ENCODE measurements around the gene SNX19. TPM values are rescaled to one million over a fixed set of nuclear protein-coding genes. Genes with fewer than 3 reads are reported as not detected.

SNX19 gene
- total and polyA plus RNA-seq, 2 of the 4 experiments (the other 2 are of a cell fraction) = 35.9 to 113 TPM

- Histone ChIP-seq H4K8ac (ENCODE audit: low read depth in 2 of 2, low read length in 2 of 2) (peak overlapping the region; percentile 7 to 74; a peak in 2 of 4 replicates), H3K18ac (ENCODE audit: low read depth, low read length) (peak overlapping the region; percentile 2; the same call in 1 of the 2 replicates), H2AK5ac (ENCODE audit: low read depth, low read length) (peak overlapping the region; percentile 84), H2BK20ac (ENCODE audit: low read depth, low read length) (peak overlapping the region; percentile 84), H3K27ac (ENCODE audit: insufficient read depth, low read length) (peak overlapping the region; percentile 38), H3K4me3 (ENCODE audit: insufficient read depth, low read depth, low read length) (no peak overlapping the region), H4K20me1 (ENCODE audit: insufficient read depth, low read length) (no peaks in the 10 kb centered on the region), H2BK5ac (ENCODE audit: low read depth, low read length, poor library complexity, severe bottlenecking) (peak overlapping the region; percentile 49), H2BK120ac (ENCODE audit: low read depth, low read length) (peak overlapping the region; percentile 76), H3K9me1 (ENCODE audit: insufficient read depth, low read length) (peaks cover 2% of the 10 kb centered on the region; the same call in 1 of the 2 replicates), H4K5ac (ENCODE audit: low read depth, low read length) (no peak overlapping the region), H3K27me3 (ENCODE audit: control insufficient read depth, insufficient read depth, low read length) (no peaks in the 10 kb centered on the region), H2AFZ (replicated peaks; ENCODE audit: low read length, poor library complexity) (peak overlapping the region; percentile 15), H3K79me1 (ENCODE audit: low read depth in 1 of 2, low read length in 2 of 2) (no peaks in the 10 kb centered on the region), H2BK15ac (ENCODE audit: low read depth, low read length) (peak overlapping the region; percentile 86; the same call in 2 of the 3 replicates), H2AK9ac (replicated peaks; ENCODE audit: low read depth, low read length, poor library complexity) (no peak overlapping the region), H3K4me2 (ENCODE audit: low read depth, low read length) (peak overlapping the region; percentile 28; the same call in 1 of the 2 replicates), H4K91ac (ENCODE audit: insufficient read depth, low read depth, low read length) (peak overlapping the region; percentile 37; the same call in 1 of the 2 replicates), H3K9ac (ENCODE audit: low read depth, low read length) (no peak overlapping the region), H3K4ac (ENCODE audit: low read depth, low read length) (peak overlapping the region; percentile 61), H3K36me3 (ENCODE audit: control insufficient read depth, insufficient read depth, low read length) (no peaks in the 10 kb centered on the region), H3K9me3 (ENCODE audit: control insufficient read depth, insufficient read depth, low read length) (no peaks in the 10 kb centered on the region), H3K14ac (replicated peaks; ENCODE audit: low read depth, low read length) (peak overlapping the region; percentile 87), H3K4me1 (ENCODE audit: control insufficient read depth, insufficient read depth, low read length) (peaks cover 7% of the 10 kb centered on the region), H3K23ac (ENCODE audit: low read depth, low read length) (0 out of 2 replicates have a peak overlapping the region, but pooled peaks have one; percentile 32), H3K56ac (ENCODE audit: extremely low read depth, insufficient read depth, low read length) (no peak overlapping the region)
- POLR2A ChIA-PET (ENCODE audit: unreplicated experiment) = no interaction called here
- DNase-seq = peak; percentile 94
- intact Hi-C loops (cut with micrococcal nuclease) = no loop called here
- in situ Hi-C loops (cut with MboI; ENCODE audit: low sequenced_read_pairs) = no loop called here
- CTCF ChIA-PET = interaction anchor here (1.6 kb wide), 1 partner anchor 30 kb away, joined by 5 read pairs; the partner anchor contains the start of gene SNX19
- dilution Hi-C loops (cut with HindIII; ENCODE audit: low sequenced_read_pairs, unreplicated experiment) = no loop called here
- no CpG with 5 or more reads among the region's 9 CpGs for WGBS, 2 experiments (ENCODE audit: extremely low coverage in 2 of 2, insufficient read length in 1 of 2)
- ATAC-seq (ENCODE audit: low read depth) = peak; percentile 95
- no TSS peak for BruUV-seq (replicated peaks)
- no peak for TF ChIP-seq ELK1 (IDR thresholded peaks at IDR 0.05; ENCODE audit: borderline replicate concordance, low read depth, low read length)
- TF ChIP-seq CEBPB (IDR thresholded peaks at IDR 0.05; ENCODE audit: low read depth, low read length) = no peak
- TF ChIP-seq CTCF (conservative IDR thresholded peaks at IDR 0.05; ENCODE audit: low read depth, low read length) = no peak
- no peak for TF ChIP-seq MXI1 (IDR thresholded peaks at IDR 0.05; ENCODE audit: borderline replicate concordance, low read depth, low read length)
- TF ChIP-seq SMC3 (IDR thresholded peaks at IDR 0.05; ENCODE audit: low read depth, low read length) = no peak
- no peak for TF ChIP-seq USF2 (IDR thresholded peaks at IDR 0.05; ENCODE audit: low read depth, low read length)
- TF ChIP-seq BHLHE40 (IDR thresholded peaks at IDR 0.05; ENCODE audit: low read depth, low read length) = peak; percentile 79
- TF ChIP-seq RFX5 (IDR thresholded peaks at IDR 0.05; ENCODE audit: low read depth, low read length) = no peak
- no peak for TF ChIP-seq MAZ (IDR thresholded peaks at IDR 0.05; ENCODE audit: borderline replicate concordance, low read depth, low read length)
- peak; percentile 87 for TF ChIP-seq FOS (IDR thresholded peaks at IDR 0.05; ENCODE audit: low read depth, low read length)
- TF ChIP-seq CHD1 (IDR thresholded peaks at IDR 0.05; ENCODE audit: low read depth, low read length) = no peak
- no peak for TF ChIP-seq NFE2L2 (IDR thresholded peaks at IDR 0.05; ENCODE audit: low read depth, low read length)
- peak; percentile 78 for TF ChIP-seq RCOR1 (IDR thresholded peaks at IDR 0.05; ENCODE audit: insufficient replicate concordance, low read length)
These were observed 29.6 kb upstream of the SNX19 start for GRCh38 chr11:130945896-130946295.
